HG02642 (cell line): Measurements from ENCODE around the gene GPD2.

ENCODE experiments used
- ATAC-seq: cut with Tn5 transposase; IDR thresholded peaks from one replicate; pipeline ENCODE4 v1.9.1; 2021; ENCODE audit warnings: mild to moderate bottlenecking; ENCODE audit not compliant: unreplicated experiment, poor library complexity

GPD2 gene

DNA sequence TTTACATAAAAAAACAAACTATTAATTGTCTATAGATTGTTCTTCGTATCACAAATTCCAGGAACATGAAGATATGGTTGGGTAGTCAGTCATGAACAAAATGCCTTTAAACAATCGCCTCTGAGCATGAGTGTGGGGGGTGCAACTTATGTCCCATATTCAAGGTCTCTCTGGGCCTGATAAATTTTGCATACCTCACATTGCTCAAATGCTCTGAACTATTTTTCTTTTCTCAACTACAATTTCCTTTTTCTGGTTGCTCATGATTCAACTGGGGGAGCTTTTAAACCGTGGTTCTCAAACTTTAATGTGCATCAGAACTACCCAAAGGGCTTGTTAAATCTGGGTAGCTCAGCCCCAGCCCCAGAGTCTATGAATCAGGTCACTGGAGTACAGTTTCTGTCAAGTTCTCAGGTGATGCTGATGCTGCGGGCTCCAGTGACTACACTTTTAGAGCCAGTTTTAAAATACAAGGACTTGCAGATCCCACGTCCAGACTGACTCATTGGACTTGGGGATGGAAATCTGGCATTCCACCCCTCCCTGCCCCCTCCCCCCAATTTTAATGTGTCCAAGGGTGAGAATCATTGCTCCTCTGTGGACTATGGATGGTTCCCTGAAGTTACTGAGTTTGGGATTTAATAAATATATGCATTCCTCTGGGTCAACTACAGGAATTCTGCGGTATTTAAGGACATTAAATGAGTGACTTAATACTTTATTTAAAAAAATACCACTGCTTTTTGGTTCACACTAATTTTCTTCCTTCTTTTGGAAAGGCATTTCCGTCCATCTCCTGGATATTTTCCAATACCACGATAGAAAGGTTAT lies 1.5 kb upstream of the GPD2 start:
- ATAC-seq: no peak

DNA sequence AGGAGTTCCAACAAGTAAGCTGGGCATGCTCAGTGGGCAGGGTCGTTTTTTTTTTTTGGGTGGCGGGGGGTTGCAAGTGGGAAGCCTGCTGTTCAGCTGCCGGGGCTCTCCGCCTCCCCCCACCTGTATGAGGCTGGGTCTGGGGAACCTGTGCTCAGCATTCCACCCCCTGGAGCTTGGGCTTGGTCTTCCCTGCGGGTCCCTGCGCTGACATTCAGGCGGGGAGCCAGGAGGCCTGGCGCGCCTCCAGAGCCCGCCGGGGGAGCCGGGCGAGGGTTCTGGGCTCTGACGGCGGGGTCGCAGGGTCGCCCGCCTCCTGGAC lies 822 bp upstream of the GPD2 start:
- ATAC-seq: peak; percentile 4

DNA sequence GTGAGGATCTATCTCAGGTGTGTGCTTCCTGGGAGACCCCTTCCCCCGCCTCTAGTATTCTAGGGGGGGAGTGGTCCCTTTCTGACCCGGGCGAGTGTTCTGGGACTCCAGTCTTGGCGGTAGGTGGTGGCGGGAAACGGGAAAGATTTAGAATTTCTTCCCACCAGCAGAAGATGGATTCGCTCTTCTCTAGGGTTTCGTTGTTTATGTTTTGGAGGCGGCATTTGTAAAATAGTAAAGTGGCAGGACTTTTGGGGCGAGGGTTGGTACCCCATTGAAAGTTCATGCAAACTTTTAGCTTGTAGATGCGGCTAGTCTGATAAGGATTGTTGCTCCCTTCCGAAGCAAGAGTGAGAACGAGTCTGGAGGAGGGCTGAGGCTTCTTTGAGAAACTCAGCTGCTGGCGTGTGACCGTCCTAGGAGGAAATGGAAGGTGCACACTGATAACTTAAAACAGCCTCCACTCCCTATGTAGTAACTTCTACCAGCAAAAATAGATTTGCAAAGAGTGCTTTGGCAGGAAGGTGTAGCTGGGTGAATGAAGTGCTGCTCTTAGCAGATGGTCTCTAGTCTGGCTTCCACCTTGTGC lies 412 bp downstream of the GPD2 start:
- ATAC-seq: peak; percentile 57

DNA sequence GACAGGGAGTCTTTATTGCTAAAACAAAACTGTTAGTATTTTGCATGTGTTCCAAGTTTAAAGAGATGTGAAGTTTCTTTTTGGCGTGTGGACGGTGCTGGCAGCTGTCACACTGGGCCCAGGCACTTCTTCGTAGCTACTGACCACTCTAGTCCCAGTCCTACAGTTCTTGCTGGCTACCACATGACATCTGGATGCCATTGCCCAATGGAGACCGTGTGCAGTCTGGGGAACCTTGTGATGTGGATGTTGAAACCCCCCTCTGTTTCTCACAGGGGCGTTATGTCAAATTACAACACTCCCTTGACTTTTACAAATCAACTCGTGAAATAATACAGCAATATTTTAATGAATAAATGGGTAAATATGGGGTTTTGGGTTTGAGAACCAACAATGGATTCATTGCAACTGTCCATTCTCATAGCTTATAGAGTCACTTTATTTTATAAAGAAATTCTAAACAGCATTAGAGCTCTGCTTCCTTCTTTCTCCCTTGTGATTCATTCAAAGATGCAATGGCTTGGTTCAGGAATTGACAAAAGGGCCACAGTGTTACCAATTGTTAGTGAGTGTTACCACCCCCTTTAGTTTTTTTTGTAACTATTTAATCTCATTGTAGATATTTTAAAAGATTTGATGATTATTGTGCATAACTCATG lies 1.2 kb downstream of the GPD2 start:
- peak; percentile 20 for ATAC-seq

DNA sequence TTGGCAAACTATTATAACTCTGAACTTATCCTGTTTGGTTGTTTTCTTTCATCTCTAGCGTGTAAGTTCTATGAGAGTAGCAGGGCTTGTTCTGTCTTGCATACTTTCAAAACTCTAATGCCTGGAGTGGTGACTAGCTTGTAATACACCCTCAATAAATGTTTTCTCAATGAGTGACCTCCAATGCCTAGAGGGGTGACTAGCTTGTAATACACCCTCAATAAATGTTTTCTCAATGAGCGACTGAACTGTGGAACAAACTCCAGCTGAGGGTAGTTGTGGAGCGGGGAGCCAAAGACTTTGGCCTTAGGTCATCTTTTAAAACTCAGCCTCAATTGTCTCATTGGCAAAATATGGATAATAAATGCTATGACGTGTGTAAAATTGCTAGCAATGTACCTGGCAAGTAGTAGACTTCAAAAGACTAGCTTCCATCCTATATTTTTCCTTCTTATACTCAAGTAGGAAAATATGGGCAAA lies 1.8 kb downstream of the GPD2 start:
- ATAC-seq: no peak

DNA sequence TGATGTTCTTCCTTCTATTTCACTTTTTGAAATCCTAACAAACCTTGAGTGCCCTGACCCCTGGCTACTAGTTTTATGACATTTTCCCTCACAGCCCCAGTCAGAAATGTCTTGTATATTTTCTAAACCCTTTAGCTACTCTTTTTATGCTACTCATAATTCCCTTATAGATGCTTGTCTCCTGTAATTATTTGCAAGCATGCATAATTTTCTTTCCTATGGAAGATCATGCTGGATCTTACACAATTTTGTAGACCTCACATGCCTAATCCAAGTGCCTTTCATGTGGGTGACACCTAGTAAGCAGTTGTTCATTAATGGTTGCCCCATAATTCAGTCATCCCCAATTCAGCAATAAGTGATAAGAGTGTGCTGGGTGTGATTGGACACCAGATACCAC lies 6.9 kb downstream of the GPD2 start:
- ATAC-seq: no peak

DNA sequence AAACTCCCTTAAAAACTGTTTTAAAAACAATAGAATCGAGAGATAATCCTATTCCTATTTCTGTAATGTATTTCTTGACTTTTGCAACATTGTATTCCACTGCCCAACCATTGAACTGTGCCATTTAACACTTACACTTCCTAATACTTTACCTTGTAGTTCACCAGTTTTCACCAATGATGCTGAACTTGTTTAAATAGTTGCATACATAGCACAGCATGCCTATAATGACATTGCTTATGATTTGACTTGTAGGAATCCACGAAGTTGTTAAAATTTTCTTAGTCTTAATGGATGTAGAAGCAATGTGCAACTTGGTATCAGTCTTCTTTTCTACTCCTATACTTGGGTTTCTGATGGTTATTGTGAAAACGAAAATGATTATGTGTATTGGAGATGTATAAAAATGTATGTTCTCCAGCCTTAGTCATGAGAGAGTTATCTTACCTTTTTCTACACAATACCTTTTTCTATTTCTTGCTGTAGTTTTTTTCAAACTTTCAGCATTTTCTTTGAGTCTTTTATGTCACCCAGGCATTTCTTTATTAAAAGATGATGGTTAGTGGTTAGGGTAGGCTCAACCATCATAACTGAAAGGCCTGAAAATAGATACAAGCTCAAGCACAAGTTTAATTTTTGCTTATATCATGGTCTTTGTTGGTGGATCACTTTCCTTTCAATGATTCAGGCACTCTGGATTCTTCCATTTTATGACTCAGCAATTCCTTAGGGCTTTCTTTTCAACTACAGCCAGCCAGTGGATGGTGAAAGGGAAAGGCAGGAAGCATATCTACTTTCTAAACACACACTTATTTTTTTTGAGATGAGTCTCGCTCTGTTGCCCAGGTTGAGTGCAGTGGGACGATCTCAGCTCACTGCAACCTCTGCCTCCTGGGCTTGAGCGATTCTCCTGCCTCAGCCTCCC lies 9.4 kb downstream of the GPD2 start:
- peak; percentile 68 for ATAC-seq

DNA sequence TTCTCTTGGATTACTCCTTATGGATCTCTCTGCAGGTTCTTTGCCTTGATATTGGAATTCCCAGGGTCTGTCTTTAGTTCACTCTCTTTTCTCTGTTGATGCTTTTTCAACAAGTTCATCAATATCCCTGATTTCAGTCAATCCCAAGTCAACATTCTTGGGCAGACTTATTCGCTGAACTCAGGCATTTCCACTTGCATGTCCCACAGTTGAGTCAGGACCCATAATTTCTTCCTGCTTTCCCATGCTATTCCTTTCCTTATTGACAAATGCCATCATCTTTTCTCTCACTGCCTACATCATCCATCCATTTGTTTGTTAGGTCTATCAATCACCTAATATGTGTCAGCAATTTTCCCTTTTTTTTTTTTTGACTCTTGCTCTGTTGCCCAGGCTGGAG lies 11.6 kb downstream of the GPD2 start:
- no peak for ATAC-seq

DNA sequence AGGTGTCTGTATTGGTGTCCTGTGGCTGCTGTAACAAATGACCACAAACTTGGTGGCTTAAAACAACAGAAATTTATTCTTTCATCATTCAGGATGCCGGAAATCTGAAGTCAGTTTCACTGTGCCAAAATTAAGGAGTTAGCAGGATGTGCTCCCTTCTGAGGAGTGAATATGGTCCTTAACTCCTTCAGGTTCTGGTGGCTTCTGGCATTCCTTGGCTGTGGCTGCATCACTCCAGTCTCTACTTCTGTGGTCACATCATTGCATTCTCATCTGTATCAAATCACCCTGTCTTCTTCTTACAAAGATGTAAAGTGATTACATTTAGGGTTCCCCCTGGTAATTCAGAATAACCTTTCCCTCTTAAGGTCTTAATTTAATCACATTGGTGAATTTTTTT lies 12.6 kb downstream of the GPD2 start:
- no peak for ATAC-seq

DNA sequence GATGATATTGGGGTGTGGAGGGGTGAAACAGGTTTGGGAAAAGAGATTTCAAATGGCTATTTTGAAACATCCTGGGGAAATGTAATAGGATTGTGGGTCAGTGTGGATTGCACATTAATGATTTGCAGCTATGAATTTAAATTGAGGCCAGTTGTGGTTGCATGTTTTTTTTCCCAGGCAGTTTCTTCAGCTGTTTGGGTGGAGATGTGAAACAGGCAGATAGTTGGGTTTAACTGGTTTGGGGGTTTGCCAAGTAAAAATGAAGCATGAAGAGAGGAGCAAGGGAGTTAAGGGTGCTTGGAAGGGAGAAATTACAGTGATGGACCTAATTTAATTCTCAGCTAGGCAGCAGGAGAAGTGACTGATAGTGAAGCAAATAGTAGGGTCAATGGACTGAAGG lies 16.8 kb downstream of the GPD2 start:
- ATAC-seq: no peak

DNA sequence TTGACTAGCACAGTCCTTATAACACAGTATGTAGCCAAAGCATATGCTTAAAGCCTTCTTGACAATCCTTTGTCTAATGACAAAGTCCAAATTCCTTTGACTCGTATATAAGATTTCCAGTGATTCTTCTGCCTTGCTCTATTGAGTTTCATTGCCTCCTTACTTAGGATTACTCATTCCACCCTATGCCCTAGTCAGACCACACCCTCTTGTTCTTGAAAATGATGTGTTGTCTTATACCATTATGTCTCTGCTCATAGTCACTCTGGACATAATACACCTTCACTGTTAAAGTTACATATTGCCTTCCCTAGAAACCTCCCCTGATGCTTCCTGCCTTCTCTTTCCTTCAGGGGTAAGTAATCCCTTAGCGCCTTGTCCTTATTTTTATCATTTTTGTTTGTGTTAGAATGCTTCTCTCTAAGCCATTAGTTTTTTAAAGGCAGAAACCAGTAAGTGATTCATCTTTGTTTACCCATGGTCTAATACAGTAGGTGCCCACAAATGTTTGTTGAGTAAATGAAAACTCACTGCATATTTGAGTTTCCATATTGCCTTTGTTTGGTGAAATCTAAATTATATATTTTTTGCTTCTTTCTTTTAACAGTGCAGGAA lies 19.3 kb downstream of the GPD2 start:
- no peak for ATAC-seq

DNA sequence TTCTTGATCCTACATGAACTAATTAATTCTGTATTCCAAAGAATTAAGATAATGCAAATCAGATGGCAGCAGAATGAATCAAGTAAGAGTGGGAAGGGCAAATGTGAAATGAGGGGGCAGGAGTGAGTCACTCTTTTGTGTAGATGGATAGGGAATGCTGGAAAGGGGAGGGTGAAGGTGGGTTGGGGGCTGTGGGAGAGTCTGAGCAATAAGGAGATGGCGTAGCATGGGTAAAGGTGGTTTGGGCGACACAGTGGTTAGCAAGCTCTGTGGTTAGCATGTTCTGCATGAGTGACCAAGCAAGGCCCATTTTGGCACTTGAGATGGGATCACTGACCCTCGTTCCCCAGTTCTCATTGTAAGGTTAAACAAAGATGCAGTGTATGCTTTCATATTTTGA lies 20.4 kb downstream of the GPD2 start:
- peak; percentile 70 for ATAC-seq

DNA sequence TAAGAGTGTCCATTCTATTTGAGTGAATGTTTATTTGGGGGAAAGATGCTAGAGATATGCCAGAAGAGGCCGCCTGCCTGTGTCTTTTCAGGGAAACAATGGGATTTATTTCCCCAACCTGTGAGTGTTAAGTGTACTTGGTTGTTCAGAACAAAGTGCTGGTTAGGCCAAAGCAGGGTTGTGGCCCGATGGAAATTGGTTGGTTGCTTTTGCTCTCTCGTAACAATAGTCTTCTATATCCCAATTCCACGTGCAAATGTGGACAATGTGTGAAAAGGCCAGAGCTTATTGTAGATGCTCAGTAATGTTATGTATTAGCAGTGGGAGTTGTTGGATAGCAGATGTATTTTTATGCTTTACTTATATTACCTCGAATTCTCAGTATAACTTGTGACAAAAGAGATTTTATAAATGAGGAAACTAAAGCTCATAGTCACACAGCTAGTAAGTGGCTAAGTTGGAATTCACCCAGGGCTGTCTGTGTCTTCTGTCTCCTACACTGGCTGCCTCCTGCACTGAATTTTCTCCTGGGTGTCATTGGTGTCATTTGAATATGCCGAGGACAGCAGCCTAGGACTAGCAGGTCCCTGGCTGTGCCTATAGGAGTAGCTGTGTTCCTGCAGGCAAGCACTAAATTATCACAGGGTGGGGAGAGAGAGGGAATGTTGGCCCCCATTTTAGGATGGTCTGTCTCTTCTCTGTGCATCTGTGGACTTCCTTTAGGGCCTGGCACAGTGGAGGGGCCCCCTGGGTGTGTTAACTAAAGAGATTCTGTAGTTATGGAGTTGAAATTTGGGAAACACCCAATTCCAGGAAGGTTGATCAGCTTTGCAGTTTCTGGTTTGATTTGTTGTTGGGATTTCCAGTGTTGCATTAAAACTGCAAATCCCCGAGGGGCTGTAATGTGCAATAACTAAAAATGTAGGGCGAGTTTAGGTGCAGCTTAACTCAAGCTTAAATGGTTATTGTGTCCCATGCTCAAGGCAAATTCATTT lies 21.6 kb downstream of the GPD2 start:
- no peak for ATAC-seq

DNA sequence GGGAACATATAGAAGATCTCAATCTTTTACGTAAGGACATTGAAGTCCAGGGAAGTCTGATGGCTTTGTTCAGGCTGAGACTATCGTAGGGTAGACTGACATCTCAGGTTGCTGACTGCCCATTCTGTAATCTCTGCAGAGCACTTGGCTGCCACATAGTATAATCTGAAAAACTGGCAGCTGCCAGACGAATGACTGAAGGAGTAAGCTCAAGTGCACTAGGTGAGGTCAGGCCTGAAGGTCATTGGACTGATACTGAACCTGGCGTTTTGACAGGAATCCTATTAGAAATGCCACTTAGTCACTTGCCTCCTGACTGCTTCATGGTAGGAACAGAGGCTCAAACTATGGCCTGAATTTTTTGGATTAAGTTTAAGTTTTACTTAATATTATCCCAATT lies 23.5 kb downstream of the GPD2 start:
- ATAC-seq: no peak

DNA sequence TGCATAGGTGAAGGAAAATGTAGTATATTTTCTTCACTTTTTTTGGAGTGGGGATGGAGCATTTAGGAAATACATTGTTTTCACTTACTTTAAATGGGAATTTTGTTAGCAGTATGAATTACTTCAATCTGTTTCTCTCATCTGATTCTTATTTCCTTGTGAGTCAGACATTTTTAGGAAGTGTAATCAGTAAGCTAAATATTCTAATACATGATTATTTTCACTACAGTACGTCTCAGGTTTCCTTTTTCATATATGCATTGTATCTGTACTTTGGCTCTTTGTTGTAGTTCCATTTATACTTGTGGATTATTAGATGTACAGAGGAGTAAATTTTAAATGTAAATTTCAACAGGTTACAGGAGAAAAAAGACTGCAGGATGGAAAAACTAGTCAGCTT lies 27.9 kb downstream of the GPD2 start:
- ATAC-seq: no peak

DNA sequence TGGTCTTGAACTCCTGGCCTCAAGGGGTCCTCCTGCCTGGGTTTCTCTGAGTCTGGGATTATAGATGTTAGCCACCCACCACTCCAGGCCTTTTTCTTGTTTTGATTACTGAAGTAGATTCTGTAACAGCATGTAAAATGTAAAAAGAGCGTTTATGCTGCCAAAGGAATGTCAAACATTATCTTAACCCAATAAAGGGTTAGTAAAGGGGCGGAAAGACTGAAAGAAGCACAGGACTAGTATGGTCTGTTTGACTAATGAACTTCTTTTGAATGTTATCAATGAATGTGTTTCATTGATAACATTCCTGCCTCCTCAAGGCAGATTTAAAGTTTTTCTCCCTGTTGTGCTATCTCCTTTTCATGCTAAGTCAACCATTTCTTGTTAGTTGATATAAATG lies 29.4 kb downstream of the GPD2 start:
- no peak for ATAC-seq

DNA sequence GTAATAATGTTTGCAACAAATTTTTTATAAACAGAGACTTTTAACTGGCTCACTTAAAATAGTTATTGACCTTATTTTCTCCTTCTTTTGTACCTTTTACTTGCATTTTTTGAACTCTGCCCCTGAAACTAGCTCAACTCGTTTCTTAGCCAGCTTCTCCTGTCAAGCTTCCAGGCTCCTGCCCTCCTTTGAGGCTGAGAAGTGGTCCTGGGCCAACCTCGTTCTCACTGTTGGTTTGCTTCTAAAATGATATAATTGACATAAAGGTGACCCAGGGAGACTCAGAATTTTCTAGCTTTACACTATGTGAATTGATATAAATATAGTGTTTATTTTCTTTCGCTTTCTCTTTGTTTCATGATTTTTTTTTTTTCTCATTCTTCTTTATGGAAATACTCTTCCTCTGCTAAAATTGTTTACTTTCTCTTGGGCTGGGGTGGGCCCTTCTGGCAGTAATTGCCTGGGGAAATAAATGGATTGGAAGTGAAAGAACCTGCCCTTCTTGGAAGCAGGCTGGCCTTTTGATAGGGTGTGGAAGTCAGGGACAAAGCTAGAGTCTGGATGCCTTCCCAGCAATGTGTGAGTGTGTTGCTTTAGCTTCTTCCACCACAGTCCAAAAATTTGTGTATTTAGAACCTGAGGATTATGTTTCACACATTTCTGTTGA lies 30.7 kb downstream of the GPD2 start:
- no peak for ATAC-seq

DNA sequence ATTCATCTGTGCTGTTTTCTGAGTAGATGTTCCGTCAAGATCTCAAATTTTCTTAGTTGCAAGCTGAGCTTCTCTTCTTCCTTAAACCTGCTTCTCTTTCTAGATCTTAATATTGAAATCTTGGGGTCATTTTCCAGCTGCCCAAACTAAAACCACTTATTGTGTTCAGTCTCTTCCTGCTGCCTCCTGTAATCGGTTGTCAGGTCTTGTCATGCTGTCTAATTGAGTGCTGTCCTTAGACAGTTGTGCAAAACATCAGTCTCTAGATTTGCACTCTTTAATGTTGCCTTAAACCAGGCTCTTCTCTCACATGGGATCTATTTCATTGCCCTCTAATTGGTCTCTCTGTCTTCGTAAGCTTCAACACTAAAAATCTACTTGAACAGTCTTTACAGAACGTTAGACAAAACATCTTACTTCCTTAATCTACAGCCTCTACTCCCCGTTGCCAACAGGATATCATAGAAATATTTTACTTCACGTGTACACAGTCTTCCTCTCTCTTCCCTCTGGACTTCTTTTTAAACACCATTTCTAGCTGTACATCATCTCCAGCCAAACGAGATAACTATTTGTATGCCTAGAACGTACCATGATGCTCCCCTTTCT lies 34.9 kb downstream of the GPD2 start:
- ATAC-seq: no peak
